Neural cell (in vitro differentiated cells): ENCODE data around the gene CYSRT1. TPM values are rescaled to one million over a fixed set of nuclear protein-coding genes. Genes with fewer than 3 reads are reported as not detected.

Experiments used
- H2AFZ ChIP-seq: fragments of 200-600, 300-800 bp; sonication (generic), shearing (Covaris generic); 2 replicates; pipeline ENCODE4 v1.6.0; 2014; ENCODE audit warnings: low read depth, mild to moderate bottlenecking, antibody characterized with exemption, low read length, moderate library complexity
- H3F3A ChIP-seq: fragments of 200-600 bp; shearing (Covaris generic); 2 replicates; pipeline ENCODE4 v1.6.1; 2016; ENCODE audit warnings: mild to moderate bottlenecking, moderate library complexity, mixed read lengths, antibody characterized with exemption, low read length; ENCODE audit not compliant: insufficient read depth, poor library complexity, severe bottlenecking
- H3K27ac ChIP-seq: fragments of 200-600, 300-800 bp; sonication (generic), shearing (Covaris generic); 2 replicates; pipeline ENCODE4 v1.5.1; 2014; ENCODE audit warnings: mild to moderate bottlenecking, low read length, moderate library complexity
- H3K27me3 ChIP-seq: fragments of 300-800, 200-600 bp; sonication (generic), shearing (Covaris generic); 2 replicates; pipeline ENCODE4 v1.6.0; 2014; ENCODE audit warnings: mild to moderate bottlenecking, low read depth, low read length, moderate library complexity; ENCODE audit not compliant: insufficient read depth
- H3K36me3 ChIP-seq: fragments of 300-800, 200-600 bp; sonication (generic), shearing (Covaris generic); 2 replicates; pipeline ENCODE4 v1.5.1; 2014; ENCODE audit warnings: mild to moderate bottlenecking, antibody characterized with exemption, low read length, moderate library complexity; ENCODE audit not compliant: insufficient read depth
- H3K4me2 ChIP-seq: fragments of 300-800, 200-600 bp; sonication (generic), shearing (Covaris generic); 2 replicates; pipeline ENCODE4 v1.6.0; 2014; ENCODE audit warnings: mild to moderate bottlenecking, low read length
- H3K4me3 ChIP-seq: fragments of 300-800, 200-600 bp; sonication (generic), shearing (Covaris generic); 2 replicates; pipeline ENCODE4 v1.5.1; 2014; ENCODE audit warnings: mild to moderate bottlenecking, low read length, moderate library complexity
- H3K79me2 ChIP-seq: fragments of 200-600 bp; shearing (Covaris generic); replicated peaks from 2 replicates; pipeline ENCODE4 v1.6.0; 2014; ENCODE audit warnings: mild to moderate bottlenecking, low read length, moderate library complexity; ENCODE audit not compliant: insufficient read depth
- H3K9ac ChIP-seq: fragments of 300-800, 200-600 bp; sonication (generic), shearing (Covaris generic); 2 replicates; pipeline ENCODE4 v1.6.1; 2016; ENCODE audit warnings: mild to moderate bottlenecking, low read length, mixed read lengths
- H3K9me2 ChIP-seq: fragments of 200-600 bp; shearing (Covaris generic); 2 replicates; pipeline ENCODE4 v1.6.1; 2016; ENCODE audit warnings: mild to moderate bottlenecking, low read length, mixed read lengths; ENCODE audit not compliant: insufficient read depth
- H3K9me3 ChIP-seq: fragments of 200-600, 300-800 bp; sonication (generic), shearing (Covaris generic); 2 replicates; pipeline ENCODE4 v1.6.1; 2016; ENCODE audit warnings: mild to moderate bottlenecking, mixed run types, low read length, moderate library complexity, mixed read lengths
- H4K20me1 ChIP-seq: fragments of 200-600 bp; shearing (Covaris generic); 2 replicates; pipeline ENCODE4 v1.6.1; 2016; ENCODE audit warnings: mild to moderate bottlenecking, mixed run types; ENCODE audit not compliant: insufficient read depth
- EP300 ChIP-seq: fragments of 450-650 bp; conservative IDR thresholded peaks from 2 replicates; pipeline ENCODE4 v1.6.1; 2014; ENCODE audit warnings: antibody characterized with exemption, mild to moderate bottlenecking, moderate library complexity; ENCODE audit not compliant: poor library complexity, severe bottlenecking
- EZH2 ChIP-seq: fragments of 200-600, 300-800 bp; shearing (Covaris generic), sonication (generic); IDR thresholded peaks from 2 replicates; pipeline ENCODE4 v1.6.1; 2014; ENCODE audit warnings: antibody characterized with exemption, low read length, borderline replicate concordance, mild to moderate bottlenecking; ENCODE audit not compliant: insufficient read depth, poor library complexity, severe bottlenecking
- MXI1 ChIP-seq: fragments of 450-650 bp; conservative IDR thresholded peaks from 2 replicates; pipeline ENCODE4 v1.6.1; 2014; ENCODE audit warnings: antibody characterized with exemption, mild to moderate bottlenecking; ENCODE audit not compliant: poor library complexity, severe bottlenecking
- POLR2AphosphoS5 ChIP-seq: IDR thresholded peaks from 2 replicates; pipeline ENCODE4 v1.6.1; 2012
- RAD21 ChIP-seq: fragments of 450-650 bp; conservative IDR thresholded peaks from 2 replicates; pipeline ENCODE4 v1.6.1; 2014; ENCODE audit warnings: antibody characterized with exemption, mild to moderate bottlenecking, moderate library complexity
- SMC3 ChIP-seq: fragments of 450-650 bp; conservative IDR thresholded peaks from 2 replicates; pipeline ENCODE4 v1.6.1; 2014; ENCODE audit warnings: antibody characterized with exemption, mild to moderate bottlenecking, moderate library complexity; ENCODE audit not compliant: poor library complexity
- TAF1 ChIP-seq: IDR thresholded peaks from 2 replicates; pipeline ENCODE4 v1.6.1; 2012; ENCODE audit warnings: low read depth
- polyA plus RNA-seq: library from polyadenylated mRNA; depleted of rRNA; stranded (reverse); fragments of >200 nt; gene quantifications from 2 replicates; pipeline ENCODE4 v1.2.3, GENCODE V29; 2014
- TF ChIP-seq, protein P1 (sequence below): IDR thresholded peaks from 2 replicates; pipeline ENCODE4 v1.6.1; 2012; ENCODE audit warnings: borderline replicate concordance
- TF ChIP-seq, protein P2 (sequence below): fragments of 450-650 bp; IDR thresholded peaks from 2 replicates; pipeline ENCODE4 v1.5.1; 2014; ENCODE audit warnings: antibody characterized with exemption, mild to moderate bottlenecking, moderate library complexity; ENCODE audit not compliant: poor library complexity, severe bottlenecking

The CYSRT1 gene
- polyA plus RNA-seq, 1 donor from 2014 or later: 3.3 TPM

DNA sequence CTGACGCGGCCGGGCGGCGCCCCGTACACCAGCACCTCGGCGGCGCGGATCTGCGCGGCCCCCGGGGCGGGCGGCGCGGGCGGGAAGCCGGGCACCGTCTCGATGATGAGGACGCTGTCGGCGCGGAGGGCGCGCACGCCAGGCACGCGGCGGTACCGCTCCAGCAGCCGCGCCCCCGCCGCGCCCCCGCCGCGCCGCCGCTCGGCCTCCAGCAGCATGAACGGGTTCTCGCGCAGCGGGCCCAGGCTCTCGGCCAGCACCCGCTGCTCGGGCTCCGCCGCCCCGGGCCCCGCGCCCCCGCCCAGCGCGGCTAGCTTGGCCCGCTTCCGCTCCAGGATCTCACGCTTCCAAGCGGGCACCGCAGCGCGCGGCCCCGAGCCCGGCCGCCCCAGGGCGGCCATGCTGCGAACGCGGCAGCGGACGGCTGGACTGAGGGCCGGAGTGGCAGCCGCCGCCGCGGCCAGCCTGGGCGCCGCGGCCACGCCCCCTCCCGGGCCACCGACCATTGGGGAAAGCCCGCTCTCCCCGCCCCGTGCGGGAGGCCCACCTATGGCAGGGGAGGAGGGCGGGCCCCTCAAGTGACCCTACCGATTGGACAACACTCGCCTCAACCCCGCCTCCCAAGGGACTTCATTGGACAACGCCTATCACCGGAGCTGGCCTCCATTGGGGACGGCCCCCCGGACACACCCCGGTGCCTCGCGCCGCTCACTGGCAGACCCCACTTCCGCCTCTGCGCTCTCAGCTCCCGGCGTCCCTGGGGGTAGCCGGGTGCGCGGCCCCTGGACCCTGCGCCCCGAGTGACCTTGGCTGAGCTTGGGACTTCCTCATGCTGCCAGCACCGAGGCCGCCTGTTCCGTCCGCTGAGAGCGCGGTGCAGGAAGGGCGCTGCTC lies 24.4 kb upstream of the CYSRT1 start, which contains the start of gene TPRN:
Gene TPRN, minus strand, starts transcription at position 431 of the 894 bp plus-strand sequence. Its CDS starts 30 bp downstream, at position 401.
- Histone ChIP-seq H3K27me3 (no peaks in the 10 kb centered on the region), H3K9me2 (no peaks in the 10 kb centered on the region), H3K4me3 (peak within 1 kb of the TSS; percentile 86), H3K9ac (peak within 1 kb of the TSS; percentile 70), H3K4me2 (peak within 1 kb of the TSS; percentile 96), H4K20me1 (no peaks in the 10 kb centered on the region), H3K36me3 (no peaks in the 10 kb centered on the region), H3K27ac (peak within 1 kb of the TSS; percentile 49), H3K9me3 (no peaks in the 10 kb centered on the region), H2AFZ (peak within 1 kb of the TSS; percentile 51), H3K79me2 (peaks cover 19% of the 10 kb centered on the region), H3F3A (no peaks in the 10 kb centered on the region)
- TF ChIP-seq, protein P1, sequence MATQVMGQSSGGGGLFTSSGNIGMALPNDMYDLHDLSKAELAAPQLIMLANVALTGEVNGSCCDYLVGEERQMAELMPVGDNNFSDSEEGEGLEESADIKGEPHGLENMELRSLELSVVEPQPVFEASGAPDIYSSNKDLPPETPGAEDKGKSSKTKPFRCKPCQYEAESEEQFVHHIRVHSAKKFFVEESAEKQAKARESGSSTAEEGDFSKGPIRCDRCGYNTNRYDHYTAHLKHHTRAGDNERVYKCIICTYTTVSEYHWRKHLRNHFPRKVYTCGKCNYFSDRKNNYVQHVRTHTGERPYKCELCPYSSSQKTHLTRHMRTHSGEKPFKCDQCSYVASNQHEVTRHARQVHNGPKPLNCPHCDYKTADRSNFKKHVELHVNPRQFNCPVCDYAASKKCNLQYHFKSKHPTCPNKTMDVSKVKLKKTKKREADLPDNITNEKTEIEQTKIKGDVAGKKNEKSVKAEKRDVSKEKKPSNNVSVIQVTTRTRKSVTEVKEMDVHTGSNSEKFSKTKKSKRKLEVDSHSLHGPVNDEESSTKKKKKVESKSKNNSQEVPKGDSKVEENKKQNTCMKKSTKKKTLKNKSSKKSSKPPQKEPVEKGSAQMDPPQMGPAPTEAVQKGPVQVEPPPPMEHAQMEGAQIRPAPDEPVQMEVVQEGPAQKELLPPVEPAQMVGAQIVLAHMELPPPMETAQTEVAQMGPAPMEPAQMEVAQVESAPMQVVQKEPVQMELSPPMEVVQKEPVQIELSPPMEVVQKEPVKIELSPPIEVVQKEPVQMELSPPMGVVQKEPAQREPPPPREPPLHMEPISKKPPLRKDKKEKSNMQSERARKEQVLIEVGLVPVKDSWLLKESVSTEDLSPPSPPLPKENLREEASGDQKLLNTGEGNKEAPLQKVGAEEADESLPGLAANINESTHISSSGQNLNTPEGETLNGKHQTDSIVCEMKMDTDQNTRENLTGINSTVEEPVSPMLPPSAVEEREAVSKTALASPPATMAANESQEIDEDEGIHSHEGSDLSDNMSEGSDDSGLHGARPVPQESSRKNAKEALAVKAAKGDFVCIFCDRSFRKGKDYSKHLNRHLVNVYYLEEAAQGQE: no peak
- TF ChIP-seq EZH2 (no peak), SMC3 (peak; percentile 9), POLR2AphosphoS5 (peak; percentile 26), EP300 (peak; percentile 26), MXI1 (peak; percentile 76)

DNA sequence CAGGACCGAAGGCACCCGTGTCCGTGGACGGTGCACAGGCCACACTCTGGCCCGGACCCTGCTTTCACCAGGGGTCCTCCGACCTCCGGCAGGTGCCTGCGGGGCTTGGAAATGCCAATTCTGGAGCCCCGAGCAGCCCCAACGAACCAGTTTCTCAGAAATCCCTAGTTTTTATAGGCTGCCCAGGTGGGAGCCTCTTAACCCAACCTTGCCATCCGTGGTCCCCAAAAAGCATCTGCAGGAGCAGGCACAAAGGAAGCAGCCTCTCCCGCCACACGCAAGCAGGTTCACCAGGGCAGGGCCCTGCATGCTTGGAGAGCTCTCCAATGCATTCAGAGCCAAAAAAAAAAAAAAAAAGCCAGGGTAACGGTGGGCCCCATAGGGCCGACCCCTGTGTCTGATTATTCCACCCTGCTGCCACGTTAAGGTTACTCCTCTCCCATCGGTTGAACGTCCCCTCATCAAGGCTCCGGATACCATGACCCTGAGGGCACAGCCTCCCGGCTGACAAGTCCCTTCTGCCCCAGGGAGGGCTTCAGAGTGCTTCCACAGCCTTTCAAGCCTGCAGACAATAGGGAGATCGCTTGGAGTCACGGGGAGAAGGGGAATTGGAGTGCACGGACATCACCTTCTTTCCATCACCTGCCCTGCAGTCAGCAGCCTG lies 23.6 kb upstream of the CYSRT1 start:
- Histone ChIP-seq H3K9me2 (no peaks in the 10 kb centered on the region), H3K79me2 (peaks cover 27% of the 10 kb centered on the region), H3K27ac (peak overlapping the region; percentile 49), H3K36me3 (no peaks in the 10 kb centered on the region), H3K4me2 (peak overlapping the region; percentile 96), H3K9me3 (no peaks in the 10 kb centered on the region), H2AFZ (peak overlapping the region; percentile 51), H3F3A (no peaks in the 10 kb centered on the region), H4K20me1 (no peaks in the 10 kb centered on the region), H3K9ac (peak overlapping the region; percentile 70), H3K4me3 (peak overlapping the region; percentile 86), H3K27me3 (no peaks in the 10 kb centered on the region)
- TF ChIP-seq SMC3 (no peak), MXI1 (no peak), POLR2AphosphoS5 (no peak), EZH2 (no peak), RAD21 (no peak), TAF1 (no peak), EP300 (no peak)
- TF ChIP-seq, protein P1: no peak
- TF ChIP-seq, protein P2, sequence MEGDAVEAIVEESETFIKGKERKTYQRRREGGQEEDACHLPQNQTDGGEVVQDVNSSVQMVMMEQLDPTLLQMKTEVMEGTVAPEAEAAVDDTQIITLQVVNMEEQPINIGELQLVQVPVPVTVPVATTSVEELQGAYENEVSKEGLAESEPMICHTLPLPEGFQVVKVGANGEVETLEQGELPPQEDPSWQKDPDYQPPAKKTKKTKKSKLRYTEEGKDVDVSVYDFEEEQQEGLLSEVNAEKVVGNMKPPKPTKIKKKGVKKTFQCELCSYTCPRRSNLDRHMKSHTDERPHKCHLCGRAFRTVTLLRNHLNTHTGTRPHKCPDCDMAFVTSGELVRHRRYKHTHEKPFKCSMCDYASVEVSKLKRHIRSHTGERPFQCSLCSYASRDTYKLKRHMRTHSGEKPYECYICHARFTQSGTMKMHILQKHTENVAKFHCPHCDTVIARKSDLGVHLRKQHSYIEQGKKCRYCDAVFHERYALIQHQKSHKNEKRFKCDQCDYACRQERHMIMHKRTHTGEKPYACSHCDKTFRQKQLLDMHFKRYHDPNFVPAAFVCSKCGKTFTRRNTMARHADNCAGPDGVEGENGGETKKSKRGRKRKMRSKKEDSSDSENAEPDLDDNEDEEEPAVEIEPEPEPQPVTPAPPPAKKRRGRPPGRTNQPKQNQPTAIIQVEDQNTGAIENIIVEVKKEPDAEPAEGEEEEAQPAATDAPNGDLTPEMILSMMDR: no peak
